HUDEP-2 (cell line): ENCODE data around the gene FXYD6.

Experiments
- DNase-seq, 76 experiments: peaks; one replicate each; lab custom pipeline; 2025; ENCODE audit not compliant: unreplicated experiment in 76 of 76; lab: John Stamatoyannopoulos, UW

Gene FXYD6

DNA sequence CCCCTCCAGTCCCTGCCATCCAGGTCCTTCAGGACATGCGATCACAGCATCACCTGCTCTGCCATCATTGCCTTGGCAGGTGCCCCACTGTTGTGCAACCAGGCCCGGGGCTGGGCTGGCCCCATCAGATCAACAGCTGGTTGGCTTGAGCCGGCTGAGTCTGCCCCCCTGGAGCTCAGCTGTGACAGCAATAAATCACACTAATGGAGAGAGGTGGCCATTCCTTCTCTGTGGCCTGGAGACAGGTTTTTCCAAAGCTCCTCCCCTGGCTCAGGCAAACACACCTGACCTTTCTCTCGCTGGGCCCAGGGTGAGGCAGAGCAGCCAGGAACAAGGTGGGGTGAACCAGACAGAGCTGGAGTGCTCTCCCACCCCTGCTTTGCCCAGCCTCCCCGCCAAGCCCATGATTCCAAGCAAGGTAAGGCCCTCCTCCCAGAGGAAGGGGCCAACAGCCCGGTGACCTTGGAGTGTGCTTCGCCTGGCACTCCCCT, 43.0 kb downstream of the FXYD6 start:
- DNase-seq = no peak

DNA sequence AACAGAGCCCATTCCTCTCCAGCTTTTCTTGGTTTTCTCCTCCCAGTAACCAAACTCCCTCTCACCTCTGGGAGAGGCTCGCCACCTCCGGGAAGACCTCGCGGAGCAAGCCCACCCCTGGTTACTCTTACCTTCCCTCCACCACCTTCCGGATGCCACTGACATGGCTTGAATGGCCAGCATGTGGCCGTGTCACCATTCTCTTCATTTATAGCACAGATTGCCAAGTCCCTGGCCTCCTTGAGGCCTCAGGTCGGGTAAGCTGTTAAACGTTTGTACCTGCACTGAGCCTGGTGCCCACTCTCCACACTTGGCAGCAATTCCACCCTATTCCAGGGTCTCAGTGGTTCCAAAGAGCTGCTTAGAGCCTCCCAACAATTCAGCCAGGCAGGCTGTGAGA, 43.9 kb downstream of the FXYD6 start:
- DNase-seq = no peak

DNA sequence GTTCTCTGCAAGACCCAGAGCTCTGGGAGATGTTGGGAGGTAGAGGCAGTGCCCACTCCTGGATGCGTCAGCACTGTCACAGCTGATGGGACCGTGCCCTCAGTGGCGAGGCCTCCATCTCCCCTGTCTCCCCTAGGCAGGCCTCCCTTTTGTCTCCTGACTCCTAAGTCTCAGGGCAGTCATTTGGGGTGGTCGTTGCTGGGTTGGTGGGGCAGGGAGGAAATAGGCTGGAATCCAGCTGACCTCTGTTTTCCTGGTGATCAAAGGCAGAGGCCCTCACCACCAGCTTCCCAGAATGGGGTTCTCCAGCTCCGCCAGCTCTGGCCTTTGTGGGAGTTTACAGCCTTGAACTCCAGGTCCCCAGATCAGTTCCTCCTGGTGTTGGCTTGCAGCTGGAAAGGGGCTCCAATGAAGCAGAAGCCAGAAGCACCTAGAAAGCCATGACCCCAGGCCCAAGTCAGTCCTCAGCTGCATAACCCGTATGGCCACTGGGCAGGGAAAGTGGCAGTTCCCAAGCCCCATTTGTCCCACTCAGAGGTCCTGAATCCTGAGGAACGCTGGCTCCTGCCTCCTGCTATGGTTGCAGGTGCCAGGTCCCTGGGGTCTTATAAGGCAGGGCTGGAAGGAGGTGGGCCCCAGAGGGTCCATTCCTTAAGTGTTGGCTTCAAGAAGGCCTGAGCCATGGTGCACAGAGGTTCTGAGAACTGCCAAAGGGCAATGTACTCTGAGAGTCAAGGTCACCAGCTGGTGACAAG, 44.6 kb downstream of the FXYD6 start:
- no peak for DNase-seq

DNA sequence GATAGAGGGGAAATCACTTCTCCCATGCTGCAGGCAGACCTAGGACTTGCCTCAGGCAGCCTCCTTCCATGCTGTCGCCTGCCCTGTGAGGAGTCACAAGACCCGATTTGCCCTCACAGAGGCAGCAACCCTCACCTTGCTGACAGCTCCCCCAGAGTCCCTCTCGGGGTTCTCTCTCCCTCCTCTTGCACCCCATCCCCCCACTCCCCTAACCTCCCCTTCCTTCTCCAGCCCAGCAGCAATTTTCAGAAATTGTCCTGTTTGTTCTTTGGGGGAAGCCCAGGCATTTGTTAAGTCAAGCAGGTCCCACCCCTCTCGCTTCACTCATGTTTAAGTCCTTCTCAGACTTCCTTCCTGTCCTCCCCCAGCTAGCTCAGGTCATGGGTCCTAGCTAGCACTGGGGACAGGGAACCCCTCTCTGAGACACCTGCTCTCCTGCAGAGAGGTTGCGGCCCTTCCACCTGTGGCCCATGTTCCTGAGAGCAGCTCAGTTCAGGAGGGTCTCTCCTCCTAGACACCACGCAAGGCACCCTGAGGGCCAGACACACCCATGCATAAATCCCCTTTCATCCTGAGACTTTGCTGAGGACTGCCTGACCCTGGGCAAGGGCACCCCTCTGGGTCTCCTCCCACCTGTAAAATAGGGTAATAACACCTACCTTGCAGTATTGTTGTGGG, 45.6 kb downstream of the FXYD6 start:
- DNase-seq = no peak

DNA sequence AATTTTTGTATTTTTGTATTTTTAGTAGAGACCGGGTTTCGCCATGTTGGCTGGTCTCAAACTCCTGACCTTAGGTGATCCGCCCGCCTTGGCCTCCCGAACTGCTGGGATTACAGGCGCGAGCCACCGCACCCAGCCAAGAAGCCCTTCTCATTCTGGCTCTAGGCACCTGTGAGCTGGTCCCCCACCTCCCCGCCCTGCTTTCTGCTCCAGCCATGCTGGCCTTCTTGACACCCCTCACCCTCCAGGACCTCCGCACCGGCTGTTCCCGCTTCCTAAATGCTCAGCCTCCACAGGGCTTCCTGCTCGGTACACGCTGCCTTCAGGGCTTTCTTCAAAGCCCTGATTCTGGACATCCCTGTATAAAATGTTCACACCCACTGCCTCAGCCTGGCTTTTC, 46.4 kb downstream of the FXYD6 start:
- DNase-seq = no peak

DNA sequence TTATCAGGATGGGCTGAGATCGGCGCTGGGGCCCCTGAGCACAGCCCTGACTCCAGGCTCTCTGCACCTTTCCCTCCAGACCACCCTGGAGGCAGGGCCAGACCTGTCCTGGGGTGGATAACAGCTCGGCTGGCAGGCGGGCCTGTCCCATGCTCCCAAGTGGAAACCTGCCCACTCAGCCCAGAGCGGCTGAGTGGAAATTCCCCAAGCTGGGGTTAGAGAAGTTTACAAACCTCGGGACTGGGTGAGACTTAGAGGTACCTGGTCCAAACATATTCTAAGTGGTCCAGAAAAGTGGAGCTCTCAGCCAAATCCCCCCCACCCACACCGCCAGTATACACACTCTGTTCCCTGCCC, 47.1 kb downstream of the FXYD6 start:
- no peak for DNase-seq

DNA sequence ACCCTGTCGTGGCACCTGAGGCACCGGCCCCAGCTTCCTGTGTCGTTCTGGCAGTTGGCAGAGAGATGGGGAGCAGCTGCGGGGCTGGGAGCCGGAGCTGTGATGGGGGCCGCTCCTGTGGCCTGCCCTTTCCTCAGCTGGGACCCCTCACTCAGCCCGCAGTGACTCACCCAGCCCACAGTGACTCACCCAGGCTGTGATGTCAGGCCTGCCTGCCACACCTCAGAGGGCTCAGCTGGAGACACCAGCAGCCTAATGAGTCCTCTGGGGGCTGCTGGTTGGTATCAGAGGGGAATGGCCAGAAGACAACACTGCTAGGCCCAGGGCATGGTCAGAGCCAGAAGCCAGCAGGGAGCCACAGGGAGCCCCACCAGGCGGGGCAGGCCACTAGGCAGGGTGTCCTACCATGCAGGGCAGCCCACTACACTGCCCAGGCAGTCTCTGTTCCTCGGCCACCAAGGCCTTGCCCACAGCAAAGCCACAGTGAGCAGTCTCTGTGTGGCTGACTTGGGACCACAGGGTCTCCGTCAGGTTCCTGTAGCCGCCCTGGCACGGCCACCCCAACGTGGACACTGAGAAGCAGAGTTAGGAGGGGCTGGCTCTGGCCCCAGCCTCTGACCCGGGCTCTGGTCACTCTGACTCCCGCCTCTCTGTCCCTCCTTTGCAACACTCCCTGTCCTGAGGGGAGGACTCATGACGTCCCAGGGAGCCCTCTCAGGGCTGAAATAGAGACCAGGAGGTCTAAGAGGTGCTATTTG, 47.7 kb downstream of the FXYD6 start:
- no peak for DNase-seq

DNA sequence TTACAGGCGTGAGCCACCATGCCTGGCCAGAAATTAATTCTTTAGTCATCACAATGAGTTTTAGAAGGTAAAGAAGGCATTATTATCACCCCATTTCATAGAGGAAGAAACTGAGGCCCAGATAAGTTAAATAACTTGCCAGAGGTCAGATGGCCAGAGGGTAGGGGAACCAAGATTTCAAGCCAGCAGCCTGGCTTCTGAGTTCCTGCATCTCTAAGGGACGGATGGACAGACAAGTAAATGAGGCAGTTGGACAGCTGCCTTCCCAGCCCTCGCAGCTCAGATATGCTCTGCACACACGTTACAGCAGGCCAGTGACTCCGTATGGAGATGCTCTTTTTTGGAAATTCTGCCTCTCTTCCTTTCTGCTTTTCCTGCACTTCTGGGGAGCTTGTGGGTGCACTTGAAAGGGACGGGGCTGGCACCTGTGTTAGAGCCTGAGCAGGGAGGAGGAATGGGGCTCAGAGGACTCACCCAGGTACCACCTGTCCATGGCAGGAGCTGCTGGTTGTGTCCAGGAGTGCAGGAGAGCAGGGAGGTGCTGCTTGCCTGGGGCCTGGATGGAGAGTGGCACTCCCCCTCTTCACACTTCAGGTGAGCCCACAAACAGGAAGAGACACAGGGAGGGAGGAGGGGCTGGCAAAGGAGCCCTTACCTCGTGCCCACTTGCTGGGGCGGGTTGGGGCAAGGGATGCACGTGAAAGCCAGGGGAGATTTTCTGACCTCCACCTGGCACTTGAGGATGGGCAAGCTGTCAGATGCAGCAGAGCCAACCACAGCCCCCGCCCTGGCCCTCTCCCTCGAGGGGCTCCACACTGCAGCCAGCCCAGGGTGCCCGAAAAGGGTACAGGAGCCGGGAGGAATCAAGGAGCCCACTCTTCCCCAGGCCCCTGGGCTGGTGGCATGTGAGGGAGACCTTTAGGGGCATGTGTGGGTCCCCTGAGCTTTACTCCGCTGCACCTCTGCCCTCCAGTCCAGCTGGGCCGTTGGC, 48.6 kb downstream of the FXYD6 start:
- DNase-seq = no peak

DNA sequence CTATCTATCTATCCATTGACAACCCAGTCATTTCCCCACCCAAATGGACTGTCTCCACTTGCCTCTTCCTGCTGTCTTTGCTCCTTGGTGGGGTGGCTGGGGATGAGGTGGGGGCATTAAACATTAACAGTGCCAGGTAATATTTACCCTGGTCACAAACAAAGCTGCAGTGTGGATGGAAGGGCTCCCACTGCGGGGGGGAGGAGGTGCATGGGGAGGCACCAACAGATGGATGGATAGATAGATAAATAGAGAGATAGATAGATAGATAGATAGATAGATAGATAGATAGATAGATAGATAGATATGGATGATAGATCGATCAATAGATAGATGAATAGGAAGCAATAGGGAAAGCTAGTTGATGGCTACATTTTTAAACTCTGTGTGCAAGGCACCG, 49.6 kb downstream of the FXYD6 start:
- DNase-seq = no peak

DNA sequence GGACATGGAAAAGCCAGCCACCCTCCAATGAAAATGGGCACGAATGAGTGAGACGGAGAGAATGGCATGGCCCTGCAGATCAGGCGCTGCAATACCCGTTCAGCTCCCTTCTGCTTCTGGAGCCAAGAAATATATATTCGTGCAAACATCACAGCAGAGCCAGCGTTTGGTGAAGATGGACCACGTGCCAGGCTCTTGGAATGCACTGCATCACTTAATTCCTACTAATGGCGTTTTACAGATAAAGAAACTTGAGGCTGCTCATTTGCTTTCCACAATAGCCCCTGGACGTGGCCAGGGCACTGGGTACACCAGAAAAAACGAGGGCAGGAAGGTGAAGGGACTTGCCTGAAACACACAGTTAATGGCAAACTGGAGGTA, 50.3 kb downstream of the FXYD6 start:
- no peak for DNase-seq

DNA sequence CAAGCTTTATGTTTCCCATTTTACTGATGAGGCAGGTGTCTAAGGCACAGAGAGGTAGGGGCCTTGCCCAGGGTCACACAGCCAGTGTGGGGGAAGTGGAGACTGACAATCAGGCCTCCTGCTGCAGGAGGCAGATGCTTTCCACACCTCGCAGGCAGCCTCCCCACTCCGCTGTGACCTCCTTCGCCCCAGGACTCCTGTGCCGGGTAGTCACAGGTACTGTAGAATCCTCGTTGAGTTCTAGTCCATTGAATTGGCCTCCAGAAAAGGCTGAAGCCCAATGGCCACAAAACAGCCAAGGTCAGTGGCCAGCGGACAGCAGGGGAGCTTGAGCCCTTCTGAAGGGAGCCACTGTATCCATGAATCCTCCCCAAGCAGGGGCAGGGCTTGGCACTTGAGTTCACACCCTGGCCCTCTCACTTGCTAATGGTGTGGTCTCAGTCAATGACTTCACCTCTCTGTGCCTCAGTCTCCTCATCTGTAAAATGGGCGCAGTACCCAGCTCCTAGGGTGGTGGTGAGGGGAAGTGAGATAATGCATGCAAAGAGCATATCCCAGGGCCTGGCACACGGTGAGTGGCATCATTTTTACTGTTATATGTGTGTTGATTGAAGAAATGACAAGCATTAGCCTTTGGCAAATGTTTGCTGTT, 50.8 kb downstream of the FXYD6 start:
- DNase-seq = no peak

DNA sequence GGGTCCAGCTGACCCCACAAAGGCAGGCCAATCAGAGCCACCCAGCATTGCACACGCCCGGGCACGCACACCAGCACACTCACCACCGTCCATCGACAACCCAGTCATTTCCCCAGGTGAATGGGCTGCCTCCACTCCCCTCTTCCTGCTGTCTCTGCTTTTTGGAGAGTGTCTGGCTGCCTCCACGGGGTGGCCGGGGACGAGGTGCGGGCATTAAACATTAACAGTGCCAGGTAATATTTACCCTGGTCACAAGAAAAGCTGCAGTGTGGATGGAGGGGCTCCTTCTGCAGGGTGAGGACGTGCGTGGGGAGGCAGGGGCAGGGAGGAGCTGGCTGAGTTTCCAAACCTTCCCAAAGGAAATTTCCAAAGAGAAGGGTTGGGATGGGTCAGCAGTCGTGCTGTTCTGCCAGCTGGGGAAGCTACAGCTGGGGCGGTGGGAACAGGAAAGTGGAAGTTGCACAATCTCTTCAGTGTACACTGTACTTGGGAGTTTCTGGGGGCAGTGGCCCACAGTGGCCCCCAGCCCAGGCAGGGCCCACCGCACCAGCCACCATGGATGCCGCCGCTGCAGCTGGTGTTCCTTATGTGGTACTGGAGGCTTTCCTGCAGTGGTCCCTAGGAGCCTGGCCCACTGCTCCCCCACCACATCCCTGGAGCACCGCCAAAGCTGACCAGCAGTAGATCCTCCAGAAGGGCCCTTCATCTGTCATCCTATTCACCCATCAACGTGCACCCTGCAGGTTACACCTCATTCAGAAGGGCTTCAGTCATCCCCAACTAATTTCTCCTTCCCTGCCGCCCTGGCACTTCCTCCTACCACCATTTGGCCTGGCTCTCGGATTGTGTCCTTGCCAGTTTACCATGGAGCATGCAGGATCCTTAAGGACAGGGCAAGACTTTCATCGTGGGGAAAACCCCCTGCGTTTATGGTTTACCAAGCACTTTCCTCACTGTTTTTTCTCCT, 51.6 kb downstream of the FXYD6 start, which contains the start of gene FXYD2:
Gene FXYD2 (minus strand): TSS at position 174 of the 967 bp plus-strand sequence. CDS start 66 bp downstream, at position 108.
- DNase-seq = no peak

DNA sequence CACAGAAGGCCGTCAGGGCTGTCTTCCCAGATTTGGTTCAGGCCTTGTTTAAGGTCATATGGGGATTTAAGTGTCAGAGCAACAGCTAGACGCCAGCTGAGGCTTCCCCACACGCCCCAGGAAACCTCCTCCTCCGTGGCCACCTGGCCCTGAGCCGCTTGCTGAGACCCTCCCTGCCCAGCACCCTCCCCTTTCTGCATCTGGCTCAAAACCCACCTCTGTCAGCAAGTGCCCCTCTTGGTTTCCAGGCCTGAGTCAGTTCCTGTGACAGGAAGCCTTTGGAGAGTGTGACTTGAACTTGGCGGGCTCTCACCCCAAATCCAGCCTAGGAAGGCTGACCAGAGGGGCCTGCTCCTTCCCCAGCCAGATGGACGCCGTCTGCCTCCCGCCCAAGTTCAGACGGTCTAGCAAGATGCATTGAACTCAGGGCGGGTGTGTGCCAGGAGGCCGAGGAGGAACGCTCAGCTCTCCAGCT, 52.5 kb downstream of the FXYD6 start:
- DNase-seq = no peak

DNA sequence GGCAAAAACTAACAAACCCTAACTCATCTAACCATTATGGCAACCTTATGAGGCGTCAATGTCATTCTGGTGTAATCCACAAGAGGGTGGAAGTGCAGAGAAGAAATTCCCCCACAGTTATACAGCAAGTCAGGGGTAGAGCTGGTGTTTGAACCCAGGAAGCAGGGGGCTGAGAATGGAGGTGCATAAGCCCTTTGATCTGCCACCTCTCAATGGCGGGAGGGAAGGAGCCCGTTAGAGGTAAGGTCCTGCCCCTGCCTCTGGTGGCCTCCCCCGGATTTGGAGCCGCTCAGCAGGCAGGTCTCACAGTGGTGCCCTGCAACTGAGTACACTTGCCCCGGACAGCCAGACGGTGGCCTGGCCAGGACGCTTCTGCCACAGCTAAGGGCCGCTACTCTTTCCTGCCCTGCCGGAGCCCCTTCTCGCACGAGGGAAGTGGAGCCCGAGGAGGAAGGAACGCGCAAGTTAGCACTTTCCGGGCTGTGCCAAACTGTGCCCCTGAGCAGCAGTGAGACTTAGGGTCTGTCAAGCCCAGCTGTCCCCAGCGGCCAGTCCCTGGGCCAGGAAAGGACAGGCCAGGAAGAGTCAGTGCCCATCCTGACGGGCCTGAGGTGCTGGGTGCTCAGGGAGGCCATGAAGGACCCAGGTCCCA, 53.0 kb downstream of the FXYD6 start:
- peak in 1 of 76 experiments; percentile 8 for DNase-seq

DNA sequence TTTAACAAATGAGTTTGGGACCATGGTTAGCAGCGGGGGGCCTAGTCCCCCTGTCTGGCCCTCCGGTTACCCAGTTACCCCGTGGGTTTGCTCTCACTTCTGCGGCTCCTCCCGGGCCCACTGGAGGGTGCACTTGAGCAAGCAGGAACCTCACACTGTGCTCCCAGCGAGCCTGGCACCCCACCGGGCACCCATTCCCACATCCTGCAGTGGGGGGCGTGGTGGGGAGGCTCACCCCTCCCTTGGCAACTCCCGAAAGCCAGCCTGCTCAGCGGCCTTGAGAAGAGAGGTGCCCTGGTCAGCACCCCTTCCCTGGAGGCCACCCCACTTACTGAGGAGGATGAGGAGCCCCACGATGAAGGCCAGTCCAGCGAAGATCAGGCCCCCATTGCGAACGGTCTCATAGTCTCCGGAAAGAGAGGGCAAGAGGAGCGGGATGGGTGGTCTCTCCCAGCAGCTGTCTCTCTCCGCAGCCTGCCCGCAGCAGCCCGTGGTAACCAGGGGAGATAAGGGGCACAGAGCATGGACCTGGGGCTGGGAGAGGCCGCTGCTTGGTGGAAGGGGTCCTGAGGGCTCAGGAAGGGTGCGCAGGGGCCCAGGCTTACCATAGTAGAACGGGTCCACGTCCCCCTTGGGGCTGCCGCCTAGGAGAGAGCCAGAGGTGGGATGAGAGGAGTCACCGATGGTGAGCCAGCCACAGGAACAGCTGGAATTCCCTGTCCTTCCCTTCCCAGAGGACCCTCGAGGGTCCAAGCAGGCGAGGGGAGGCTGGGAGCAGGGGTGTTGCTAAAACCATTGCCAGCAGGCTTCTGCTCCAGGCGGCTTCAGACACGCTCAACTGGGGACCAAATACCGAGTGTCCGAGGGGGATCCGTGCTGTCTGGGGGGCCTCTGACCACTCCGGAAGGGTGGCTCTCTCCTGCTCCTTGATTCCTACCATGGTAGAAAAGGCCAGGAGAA, 54.1 kb downstream of the FXYD6 start:
- peak in 2 of 76 experiments; percentile 1 to 12 for DNase-seq

DNA sequence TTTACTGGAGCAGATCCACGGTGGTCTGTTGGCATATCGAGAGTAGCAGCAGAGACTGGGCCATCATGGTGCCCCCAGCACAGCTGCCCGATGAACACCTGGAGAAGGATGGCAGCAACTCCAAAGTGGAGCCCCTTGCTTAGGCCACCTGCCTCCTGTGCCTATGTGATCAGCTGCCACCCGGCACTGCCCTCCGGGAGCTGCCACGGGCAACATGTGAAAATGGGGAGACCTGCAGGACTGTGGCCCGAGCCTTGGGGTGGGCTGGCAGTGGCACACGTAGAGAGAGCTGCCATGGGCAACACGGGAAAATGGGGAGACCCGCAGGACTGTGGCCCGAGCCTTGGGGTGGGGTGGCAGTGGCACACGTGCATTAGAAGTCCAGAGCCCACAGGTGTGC, 55.0 kb downstream of the FXYD6 start:
- no peak for DNase-seq

DNA sequence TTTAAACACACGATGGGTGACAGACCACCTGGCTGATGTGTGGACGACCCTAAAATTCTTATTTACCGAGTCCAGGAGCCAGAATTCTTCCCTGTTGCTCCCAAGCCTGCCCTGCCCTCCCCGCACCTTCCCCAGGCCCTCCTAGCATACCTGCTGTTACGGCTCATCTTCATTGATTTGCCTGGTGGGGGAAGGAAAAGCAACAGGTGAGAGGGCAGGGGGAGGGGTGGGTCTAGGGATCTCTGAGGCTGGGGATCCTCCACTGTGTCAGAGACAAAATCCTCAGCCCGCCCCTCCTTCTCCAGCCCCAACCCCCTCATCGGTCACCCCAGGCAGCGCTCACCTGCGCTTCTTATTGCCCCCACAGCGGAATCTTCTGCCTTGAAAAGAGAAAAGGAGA, 55.9 kb downstream of the FXYD6 start:
- no peak for DNase-seq
